ENCODE data around the gene PCCA. TPM values are rescaled to one million over a fixed set of nuclear protein-coding genes. Genes with fewer than 3 reads are reported as not detected.

PCCA gene
- total RNA-seq, 1 experiment from 2014 or later: 16.1 TPM

DNA sequence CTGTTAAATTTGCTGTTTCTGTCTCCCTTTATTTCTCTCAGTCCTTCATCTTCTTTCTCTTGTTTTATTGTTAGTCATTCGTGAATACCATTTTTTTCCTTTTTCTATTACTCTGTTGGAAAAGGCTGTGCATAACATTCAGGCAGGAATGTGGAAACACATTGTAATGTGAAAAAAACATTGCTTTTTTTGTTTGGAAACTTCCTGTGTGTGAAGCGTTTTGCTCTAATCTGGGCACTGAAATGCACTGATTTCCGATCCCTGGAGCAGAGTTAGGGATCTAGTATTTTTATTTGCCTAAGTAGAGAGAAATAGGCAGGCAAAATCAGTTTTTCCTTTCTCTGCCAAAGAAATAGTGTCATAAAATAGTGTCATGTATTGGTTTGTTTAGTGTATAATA, 155.5 kb downstream of the PCCA start:
- Histone ChIP-seq H3K4me3 (no peak overlapping the region), H3F3A (ENCODE audit: insufficient read depth, low read depth) (no peaks in the 10 kb centered on the region), H3K9me3 (ENCODE audit: insufficient read depth, low read depth) (peaks cover 7% of the 10 kb centered on the region), H3K36me3 (ENCODE audit: low read depth) (no peaks in the 10 kb centered on the region), H3K79me2 (ENCODE audit: low read depth) (no peaks in the 10 kb centered on the region), H3K27me3 (ENCODE audit: insufficient read depth, low read depth) (no peaks in the 10 kb centered on the region), H3K4me2 (no peak overlapping the region), H4K20me1 (ENCODE audit: insufficient read depth) (no peaks in the 10 kb centered on the region), H3K9me2 (ENCODE audit: insufficient read depth) (no peaks in the 10 kb centered on the region), H3K27ac (no peak overlapping the region), H2AFZ (no peak overlapping the region), H3K4me1 (replicated peaks; ENCODE audit: insufficient read depth) (peaks cover 5% of the 10 kb centered on the region; the same call in 1 of the 2 replicates)
- no peak for TF ChIP-seq EZH2 (IDR thresholded peaks at IDR 0.05; ENCODE audit: low read depth)
- TF ChIP-seq, protein P1, sequence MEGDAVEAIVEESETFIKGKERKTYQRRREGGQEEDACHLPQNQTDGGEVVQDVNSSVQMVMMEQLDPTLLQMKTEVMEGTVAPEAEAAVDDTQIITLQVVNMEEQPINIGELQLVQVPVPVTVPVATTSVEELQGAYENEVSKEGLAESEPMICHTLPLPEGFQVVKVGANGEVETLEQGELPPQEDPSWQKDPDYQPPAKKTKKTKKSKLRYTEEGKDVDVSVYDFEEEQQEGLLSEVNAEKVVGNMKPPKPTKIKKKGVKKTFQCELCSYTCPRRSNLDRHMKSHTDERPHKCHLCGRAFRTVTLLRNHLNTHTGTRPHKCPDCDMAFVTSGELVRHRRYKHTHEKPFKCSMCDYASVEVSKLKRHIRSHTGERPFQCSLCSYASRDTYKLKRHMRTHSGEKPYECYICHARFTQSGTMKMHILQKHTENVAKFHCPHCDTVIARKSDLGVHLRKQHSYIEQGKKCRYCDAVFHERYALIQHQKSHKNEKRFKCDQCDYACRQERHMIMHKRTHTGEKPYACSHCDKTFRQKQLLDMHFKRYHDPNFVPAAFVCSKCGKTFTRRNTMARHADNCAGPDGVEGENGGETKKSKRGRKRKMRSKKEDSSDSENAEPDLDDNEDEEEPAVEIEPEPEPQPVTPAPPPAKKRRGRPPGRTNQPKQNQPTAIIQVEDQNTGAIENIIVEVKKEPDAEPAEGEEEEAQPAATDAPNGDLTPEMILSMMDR (conservative IDR thresholded peaks at IDR 0.05): no peak
- ChIA-PET POLR2A (ENCODE audit: unreplicated experiment) (no interaction called here), CTCF (no interaction called here)
- BruUV-seq (replicated peaks): no TSS peak
- no peak for DNase-seq
- intact Hi-C loops (cut with micrococcal nuclease; ENCODE audit: unreplicated experiment): no loop called here

DNA sequence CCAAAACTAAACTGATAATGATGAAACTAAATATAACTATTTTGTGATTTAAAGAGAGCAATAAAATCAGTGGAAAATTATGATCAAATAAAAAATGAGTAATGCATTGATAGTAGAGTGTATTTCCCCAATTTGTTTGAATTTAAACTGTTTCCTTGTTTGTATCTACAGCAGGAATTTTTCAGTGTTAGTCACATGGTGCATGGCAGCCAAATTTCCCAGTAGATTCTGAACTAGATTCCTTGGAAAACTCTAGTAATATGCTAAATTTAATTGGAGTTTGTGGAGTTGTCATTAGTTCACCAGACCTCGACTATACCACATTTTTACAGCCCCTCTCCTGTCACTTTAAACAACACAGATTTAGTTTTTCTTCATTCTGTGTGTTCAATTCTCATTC, 156.2 kb downstream of the PCCA start:
- no peak overlapping the region for H3K27ac ChIP-seq
- TF ChIP-seq, protein P1 (conservative IDR thresholded peaks at IDR 0.05): no peak
- no peak for TF ChIP-seq EZH2 (IDR thresholded peaks at IDR 0.05; ENCODE audit: low read depth)
- no peak for DNase-seq
- no peak overlapping the region for H3K4me2 ChIP-seq
- peaks cover 2% of the 10 kb centered on the region; the same call in 1 of the 2 replicates for H3K4me1 ChIP-seq (replicated peaks; ENCODE audit: insufficient read depth)
- no peaks in the 10 kb centered on the region for H3K36me3 ChIP-seq (ENCODE audit: low read depth)
- H3K79me2 ChIP-seq (ENCODE audit: low read depth): no peaks in the 10 kb centered on the region
- no peaks in the 10 kb centered on the region for H3F3A ChIP-seq (ENCODE audit: insufficient read depth, low read depth)
- H3K27me3 ChIP-seq (ENCODE audit: insufficient read depth, low read depth): no peaks in the 10 kb centered on the region
- CTCF ChIA-PET: no interaction called here
- POLR2A ChIA-PET (ENCODE audit: unreplicated experiment): no interaction called here
- no TSS peak for BruUV-seq (replicated peaks)
- H3K4me3 ChIP-seq: no peak overlapping the region
- H3K9me2 ChIP-seq (ENCODE audit: insufficient read depth): no peaks in the 10 kb centered on the region
- no peaks in the 10 kb centered on the region for H4K20me1 ChIP-seq (ENCODE audit: insufficient read depth)
- H3K9me3 ChIP-seq (ENCODE audit: insufficient read depth, low read depth): peaks cover 7% of the 10 kb centered on the region
- no peak overlapping the region for H2AFZ ChIP-seq
- intact Hi-C loops (cut with micrococcal nuclease; ENCODE audit: unreplicated experiment): no loop called here

DNA sequence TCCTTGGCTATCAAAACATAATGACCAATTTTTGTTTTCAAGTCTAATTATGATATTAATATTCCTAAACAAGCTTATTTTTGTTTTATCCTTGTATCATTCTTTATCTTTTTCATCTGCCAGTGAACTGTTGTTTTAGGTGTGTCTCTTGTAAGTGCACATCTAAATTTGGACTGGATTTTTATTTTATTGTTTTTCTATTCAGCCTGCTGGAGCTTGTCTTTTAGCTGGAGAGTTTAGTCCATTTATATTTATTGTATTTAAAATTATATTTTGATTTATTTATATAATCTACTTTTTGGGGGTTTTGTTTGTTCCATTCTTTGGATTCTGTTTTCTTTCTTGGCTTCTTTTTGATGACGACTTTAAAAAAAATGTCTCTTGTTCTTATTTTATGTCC, 159.0 kb downstream of the PCCA start:
- BruUV-seq (replicated peaks): no TSS peak
- no peak overlapping the region for H3K27ac ChIP-seq
- H3K4me2 ChIP-seq: no peak overlapping the region
- H3K9me2 ChIP-seq (ENCODE audit: insufficient read depth): no peaks in the 10 kb centered on the region
- H3K4me1 ChIP-seq (replicated peaks; ENCODE audit: insufficient read depth): no peaks in the 10 kb centered on the region
- no peaks in the 10 kb centered on the region for H3F3A ChIP-seq (ENCODE audit: insufficient read depth, low read depth)
- H3K4me3 ChIP-seq: no peak overlapping the region
- no peak for DNase-seq
- H4K20me1 ChIP-seq (ENCODE audit: insufficient read depth): no peaks in the 10 kb centered on the region
- intact Hi-C loops (cut with micrococcal nuclease; ENCODE audit: unreplicated experiment): no loop called here
- no peak overlapping the region for H2AFZ ChIP-seq
- peaks cover 7% of the 10 kb centered on the region for H3K9me3 ChIP-seq (ENCODE audit: insufficient read depth, low read depth)
- no peaks in the 10 kb centered on the region for H3K27me3 ChIP-seq (ENCODE audit: insufficient read depth, low read depth)
- no peaks in the 10 kb centered on the region for H3K36me3 ChIP-seq (ENCODE audit: low read depth)
- ChIA-PET CTCF (no interaction called here), POLR2A (ENCODE audit: unreplicated experiment) (no interaction called here)
- no peaks in the 10 kb centered on the region for H3K79me2 ChIP-seq (ENCODE audit: low read depth)
- TF ChIP-seq, protein P1 (conservative IDR thresholded peaks at IDR 0.05): no peak
- TF ChIP-seq EZH2 (IDR thresholded peaks at IDR 0.05; ENCODE audit: low read depth): no peak

Measured in PC-9 (cell line).